GM21737 (cell line): ENCODE measurements around the gene SEC23IP.

Source experiments
- ATAC-seq: cut with Tn5 transposase; IDR thresholded peaks from one replicate; pipeline ENCODE4 v1.9.1; 2021; ENCODE audit warnings: mild to moderate bottlenecking, moderate library complexity; ENCODE audit not compliant: unreplicated experiment

SEC23IP gene

GRCh38 chr10:119932631-119933030 is 40.1 kb downstream of the SEC23IP start:
- ATAC-seq: no peak

GRCh38 chr10:119933179-119933578 is 40.6 kb downstream of the SEC23IP start:
- no peak for ATAC-seq

- ATAC-seq: no peak
Measured at GRCh38 chr10:119940487-119940886, 48.0 kb downstream of the SEC23IP start.

- no peak for ATAC-seq
Measured at GRCh38 chr10:119942973-119943372, 50.4 kb downstream of the SEC23IP start.

GRCh38 chr10:119945805-119946204 is 53.3 kb downstream of the SEC23IP start:
- ATAC-seq: no peak

GRCh38 chr10:119947300-119947699 is 54.8 kb downstream of the SEC23IP start:
- ATAC-seq: no peak

GRCh38 chr10:119957451-119957850 is 64.9 kb downstream of the SEC23IP start:
- no peak for ATAC-seq

GRCh38 chr10:119962837-119963236 is 70.3 kb downstream of the SEC23IP start:
- ATAC-seq: no peak

- ATAC-seq: no peak
Measured at GRCh38 chr10:119967066-119967465, 74.5 kb downstream of the SEC23IP start.

GRCh38 chr10:119969609-119970008 is 77.1 kb downstream of the SEC23IP start:
- ATAC-seq: no peak

- no peak for ATAC-seq
Measured at GRCh38 chr10:119970107-119970506, 77.6 kb downstream of the SEC23IP start.

GRCh38 chr10:119970963-119971362 is 78.4 kb downstream of the SEC23IP start:
- no peak for ATAC-seq

GRCh38 chr10:119973281-119973680 is 80.8 kb downstream of the SEC23IP start:
- ATAC-seq: no peak

GRCh38 chr10:119976421-119976820 is 83.9 kb downstream of the SEC23IP start:
- no peak for ATAC-seq

- no peak for ATAC-seq
Measured at GRCh38 chr10:119980956-119981750, 88.6 kb downstream of the SEC23IP start.

GRCh38 chr10:119981826-119982225 is 89.3 kb downstream of the SEC23IP start:
- ATAC-seq: no peak

GRCh38 chr10:119988333-119988732 is 95.8 kb downstream of the SEC23IP start:
- ATAC-seq: no peak

- no peak for ATAC-seq
Measured at GRCh38 chr10:119989966-119990365, 97.4 kb downstream of the SEC23IP start.

GRCh38 chr10:119991066-119991465 is 98.5 kb downstream of the SEC23IP start:
- ATAC-seq: no peak

GRCh38 chr10:119991816-119992215 is 99.3 kb downstream of the SEC23IP start:
- no peak for ATAC-seq
